ENCODE measurements around the gene CBLB. TPM values are rescaled to one million over a fixed set of nuclear protein-coding genes. Genes with fewer than 3 reads are reported as not detected.
A peak's percentile ranks its signal among the peaks of the same experiment; 100 is the strongest.

CBLB gene
- total and polyA plus RNA-seq, 2 donors (not counting 1 experiment from before 2014, with no cell fraction given) = 26.9 to 28.5 TPM

GRCh38 chr3:105780107-105780506 is 88.7 kb downstream of the CBLB start:
- Histone ChIP-seq H3K4me2 (ENCODE audit: extremely low read depth, insufficient read depth, low read length) (no peak overlapping the region), H3K79me2 (ENCODE audit: control insufficient read depth, insufficient read depth, low read length) (no peaks in the 10 kb centered on the region), H3K9ac (ENCODE audit: insufficient read depth, low read length) (no peak overlapping the region), H3K4me3 (replicated peaks in 1 of 4; ENCODE audit: control extremely low read depth in 1 of 4, insufficient read depth in 1 of 4, low read depth in 3 of 4, low read length in 4 of 4) (no peak overlapping the region), H3K27ac (ENCODE audit: insufficient read depth, low read length) (no peak overlapping the region), H4K20me1 (ENCODE audit: control insufficient read depth, extremely low read depth, insufficient read depth, low read length) (no peaks in the 10 kb centered on the region), H2AFZ (ENCODE audit: low read length) (no peak overlapping the region), H3K36me3 (ENCODE audit: control insufficient read depth, insufficient read depth, low read length) (no peaks in the 10 kb centered on the region), H3K9me3 (ENCODE audit: control insufficient read depth, insufficient read depth, low read depth, low read length) (no peaks in the 10 kb centered on the region), H3K27me3 (ENCODE audit: control insufficient read depth, insufficient read depth, low read length) (no peaks in the 10 kb centered on the region), H3K4me1 (ENCODE audit: control insufficient read depth, extremely low read depth, insufficient read depth, low read length) (no peaks in the 10 kb centered on the region)
- no peak for TF ChIP-seq CTCF (conservative IDR thresholded peaks at IDR 0.05 in 1 of 2, IDR thresholded peaks at IDR 0.05 in 1 of 2; ENCODE audit: low read depth in 1 of 2, low read length in 2 of 2)
- TF ChIP-seq EZH2 (IDR thresholded peaks at IDR 0.05; ENCODE audit: low read length, missing control alignments) = no peak
- DNase-seq (ENCODE audit: low read depth in 2 of 2) = peak in 1 of 2 donors; percentile 34

- H3K79me2 ChIP-seq (ENCODE audit: control insufficient read depth, insufficient read depth, low read length) = no peaks in the 10 kb centered on the region
- H2AFZ ChIP-seq (ENCODE audit: low read length) = no peak overlapping the region
These were observed 93.4 kb downstream of the CBLB start for GRCh38 chr3:105775368-105775767.

GRCh38 chr3:105774444-105775180 is 94.2 kb downstream of the CBLB start:
- TF ChIP-seq EZH2 (IDR thresholded peaks at IDR 0.05; ENCODE audit: low read length, missing control alignments) = no peak
- TF ChIP-seq CTCF (conservative IDR thresholded peaks at IDR 0.05 in 1 of 2, IDR thresholded peaks at IDR 0.05 in 1 of 2; ENCODE audit: low read depth in 1 of 2, low read length in 2 of 2) = no peak
- H3K27me3 ChIP-seq (ENCODE audit: control insufficient read depth, insufficient read depth, low read length) = no peaks in the 10 kb centered on the region
- no peak for DNase-seq (ENCODE audit: low read depth in 2 of 2)
- H3K4me2 ChIP-seq (ENCODE audit: extremely low read depth, insufficient read depth, low read length) = no peak overlapping the region
- no peaks in the 10 kb centered on the region for H3K4me1 ChIP-seq (ENCODE audit: control insufficient read depth, extremely low read depth, insufficient read depth, low read length)
- H4K20me1 ChIP-seq (ENCODE audit: control insufficient read depth, extremely low read depth, insufficient read depth, low read length) = no peaks in the 10 kb centered on the region
- no peaks in the 10 kb centered on the region for H3K36me3 ChIP-seq (ENCODE audit: control insufficient read depth, insufficient read depth, low read length)
- no peaks in the 10 kb centered on the region for H3K9me3 ChIP-seq (ENCODE audit: control insufficient read depth, insufficient read depth, low read depth, low read length)
- H3K27ac ChIP-seq (ENCODE audit: insufficient read depth, low read length) = no peak overlapping the region
- H3K79me2 ChIP-seq (ENCODE audit: control insufficient read depth, insufficient read depth, low read length) = no peaks in the 10 kb centered on the region
- no peak overlapping the region for H3K4me3 ChIP-seq (replicated peaks in 1 of 4; ENCODE audit: control extremely low read depth in 1 of 4, insufficient read depth in 1 of 4, low read depth in 3 of 4, low read length in 4 of 4)
- H3K9ac ChIP-seq (ENCODE audit: insufficient read depth, low read length) = no peak overlapping the region
- no peak overlapping the region for H2AFZ ChIP-seq (ENCODE audit: low read length)

More at GRCh38 chr3:105775368-105775767, 93.4 kb downstream of the CBLB start:
- H3K9ac ChIP-seq (ENCODE audit: insufficient read depth, low read length) = no peak overlapping the region
- H3K4me2 ChIP-seq (ENCODE audit: extremely low read depth, insufficient read depth, low read length) = no peak overlapping the region
- DNase-seq (ENCODE audit: low read depth in 2 of 2) = no peak
- H4K20me1 ChIP-seq (ENCODE audit: control insufficient read depth, extremely low read depth, insufficient read depth, low read length) = no peaks in the 10 kb centered on the region
- no peak overlapping the region for H3K27ac ChIP-seq (ENCODE audit: insufficient read depth, low read length)
- TF ChIP-seq CTCF (conservative IDR thresholded peaks at IDR 0.05 in 1 of 2, IDR thresholded peaks at IDR 0.05 in 1 of 2; ENCODE audit: low read depth in 1 of 2, low read length in 2 of 2) (no peak), EZH2 (IDR thresholded peaks at IDR 0.05; ENCODE audit: low read length, missing control alignments) (no peak)
- no peaks in the 10 kb centered on the region for H3K27me3 ChIP-seq (ENCODE audit: control insufficient read depth, insufficient read depth, low read length)
- H3K9me3 ChIP-seq (ENCODE audit: control insufficient read depth, insufficient read depth, low read depth, low read length) = no peaks in the 10 kb centered on the region
- no peak overlapping the region for H3K4me3 ChIP-seq (replicated peaks in 1 of 4; ENCODE audit: control extremely low read depth in 1 of 4, insufficient read depth in 1 of 4, low read depth in 3 of 4, low read length in 4 of 4)
- no peaks in the 10 kb centered on the region for H3K4me1 ChIP-seq (ENCODE audit: control insufficient read depth, extremely low read depth, insufficient read depth, low read length)
- no peaks in the 10 kb centered on the region for H3K36me3 ChIP-seq (ENCODE audit: control insufficient read depth, insufficient read depth, low read length)
